ENCODE results near the gene KLHL22. TPM values are rescaled to one million over a fixed set of nuclear protein-coding genes. Genes with fewer than 3 reads are reported as not detected.

The KLHL22 gene
- total RNA-seq, 2 experiments from 2014 or later: 24.1 to 27.7 TPM

DNA sequence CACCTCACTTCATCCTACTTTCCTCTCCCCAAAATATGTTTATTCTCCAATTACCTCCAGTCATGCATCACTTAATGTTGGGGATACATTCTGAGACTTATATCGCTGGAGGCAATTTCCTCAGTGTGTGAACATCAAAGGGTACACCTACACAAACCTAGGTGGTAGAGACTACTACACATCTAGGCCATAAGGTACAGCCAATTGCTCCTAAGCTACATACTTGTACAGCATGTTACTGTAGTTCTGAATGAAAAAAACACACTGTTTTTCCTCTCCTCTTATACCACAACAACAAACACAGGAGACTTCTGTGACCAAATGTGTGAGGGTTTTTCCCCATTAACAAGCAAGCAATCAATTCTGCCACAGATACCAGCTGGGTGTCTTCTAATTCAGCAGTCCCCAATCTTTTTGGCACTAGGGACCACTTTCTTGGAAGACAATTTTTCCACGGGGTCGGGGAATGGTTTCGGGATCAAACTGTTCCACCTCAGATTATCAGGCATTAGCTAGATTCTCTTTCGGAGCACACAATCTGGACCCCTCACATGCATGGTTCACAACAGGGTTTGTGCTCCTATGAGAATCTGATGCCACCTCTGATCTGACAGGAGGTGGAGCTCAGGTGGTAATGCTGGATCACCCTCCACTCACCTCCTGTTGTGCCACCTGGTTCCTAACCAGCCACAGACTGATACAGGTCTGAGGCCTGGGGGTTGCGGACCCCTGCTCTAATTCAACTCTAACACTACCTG is 5.2 kb downstream of the KLHL22 start:
- DNase-seq (peak in 1 of 14 experiments; percentile 28), ATAC-seq (ENCODE audit: poor library complexity) (peak; percentile 57)
- no peaks in the 10 kb centered on the region for H3K9me3 ChIP-seq (ENCODE audit: control insufficient read depth in 1 of 2, insufficient read depth in 1 of 2, low read length in 2 of 2)
- H3K4me1 Mint-ChIP-seq (ENCODE audit: low read depth): peaks cover 74% of the 10 kb centered on the region
- peak overlapping the region; percentile 60 for H3K27ac Mint-ChIP-seq
- H3K27me3 ChIP-seq (ENCODE audit: control insufficient read depth in 1 of 2, insufficient read depth in 2 of 2, low read length in 2 of 2): no peaks in the 10 kb centered on the region
- peak overlapping the region; percentile 30 for H3K4me3 Mint-ChIP-seq
- no peak overlapping the region for H3K27ac ChIP-seq (ENCODE audit: low read depth in 1 of 2, low read length in 2 of 2)
- CTCF ChIA-PET: interaction anchor here (1.1 to 1.2 kb wide), 2 partner anchors 72 to 74 kb away, joined by 4 to 6 read pairs; no protein-coding TSS in a partner anchor
- H3K4me3 ChIP-seq (ENCODE audit: low read length): no peak overlapping the region
- no peaks in the 10 kb centered on the region for H3K9me3 Mint-ChIP-seq
- no peaks in the 10 kb centered on the region for H3K27me3 Mint-ChIP-seq
- H3K36me3 ChIP-seq (ENCODE audit: insufficient read depth, low read length): peaks cover 17% of the 10 kb centered on the region
- H3K4me1 ChIP-seq (ENCODE audit: insufficient read depth, low read length): peaks cover 62% of the 10 kb centered on the region
- intact Hi-C loops (cut with DNase I, micrococcal nuclease): no loop called here
- POLR2A ChIA-PET: interaction anchor here (0.8 to 3.1 kb wide), 3 partner anchors 26 to 28 kb away, joined by 3 to 15 read pairs (median 6); no protein-coding TSS in a partner anchor
- H3K36me3 Mint-ChIP-seq (ENCODE audit: low read depth): peaks cover 30% of the 10 kb centered on the region
- TF ChIP-seq, protein P1, sequence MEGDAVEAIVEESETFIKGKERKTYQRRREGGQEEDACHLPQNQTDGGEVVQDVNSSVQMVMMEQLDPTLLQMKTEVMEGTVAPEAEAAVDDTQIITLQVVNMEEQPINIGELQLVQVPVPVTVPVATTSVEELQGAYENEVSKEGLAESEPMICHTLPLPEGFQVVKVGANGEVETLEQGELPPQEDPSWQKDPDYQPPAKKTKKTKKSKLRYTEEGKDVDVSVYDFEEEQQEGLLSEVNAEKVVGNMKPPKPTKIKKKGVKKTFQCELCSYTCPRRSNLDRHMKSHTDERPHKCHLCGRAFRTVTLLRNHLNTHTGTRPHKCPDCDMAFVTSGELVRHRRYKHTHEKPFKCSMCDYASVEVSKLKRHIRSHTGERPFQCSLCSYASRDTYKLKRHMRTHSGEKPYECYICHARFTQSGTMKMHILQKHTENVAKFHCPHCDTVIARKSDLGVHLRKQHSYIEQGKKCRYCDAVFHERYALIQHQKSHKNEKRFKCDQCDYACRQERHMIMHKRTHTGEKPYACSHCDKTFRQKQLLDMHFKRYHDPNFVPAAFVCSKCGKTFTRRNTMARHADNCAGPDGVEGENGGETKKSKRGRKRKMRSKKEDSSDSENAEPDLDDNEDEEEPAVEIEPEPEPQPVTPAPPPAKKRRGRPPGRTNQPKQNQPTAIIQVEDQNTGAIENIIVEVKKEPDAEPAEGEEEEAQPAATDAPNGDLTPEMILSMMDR (IDR thresholded peaks at IDR 0.05): no peak

DNA sequence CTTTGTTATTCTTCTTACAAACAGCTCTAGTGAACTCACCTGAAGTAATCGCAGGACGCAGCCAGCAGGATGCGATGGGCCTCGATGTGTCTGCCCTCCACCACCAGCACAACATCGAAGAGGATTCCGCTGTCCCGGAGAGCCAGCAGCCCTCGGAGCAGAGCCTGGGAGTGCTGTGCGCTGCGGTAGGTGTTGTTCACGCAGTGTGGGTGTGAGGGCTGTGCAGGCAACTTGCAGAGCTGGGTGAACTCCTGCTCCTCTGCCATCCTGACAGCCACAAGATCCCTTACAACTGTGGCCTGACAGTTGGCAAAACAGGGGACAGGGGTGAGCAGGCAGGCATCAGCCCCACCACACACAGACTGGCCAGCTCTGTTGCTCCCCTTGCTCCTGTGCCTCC is 6.6 kb downstream of the KLHL22 start:
- ChIA-PET CTCF (no interaction called here), POLR2A (interaction anchor here (1.0 kb wide), 1 partner anchor 25 kb away, joined by 6 read pairs; no protein-coding TSS in a partner anchor)
- H3K27me3 ChIP-seq (ENCODE audit: control insufficient read depth in 1 of 2, insufficient read depth in 2 of 2, low read length in 2 of 2): no peaks in the 10 kb centered on the region
- Mint-ChIP-seq H3K36me3 (ENCODE audit: low read depth) (peaks cover 34% of the 10 kb centered on the region), H3K9me3 (no peaks in the 10 kb centered on the region), H3K27me3 (no peaks in the 10 kb centered on the region), H3K27ac (no peak overlapping the region), H3K4me3 (no peak overlapping the region), H3K4me1 (ENCODE audit: low read depth) (peaks cover 64% of the 10 kb centered on the region)
- H3K36me3 ChIP-seq (ENCODE audit: insufficient read depth, low read length): peaks cover 19% of the 10 kb centered on the region
- intact Hi-C loops (cut with DNase I, micrococcal nuclease): no loop called here
- DNase-seq (no peak), ATAC-seq (ENCODE audit: poor library complexity) (no peak)
- TF ChIP-seq, protein P1 (IDR thresholded peaks at IDR 0.05): no peak
- peaks cover 49% of the 10 kb centered on the region for H3K4me1 ChIP-seq (ENCODE audit: insufficient read depth, low read length)
- H3K9me3 ChIP-seq (ENCODE audit: control insufficient read depth in 1 of 2, insufficient read depth in 1 of 2, low read length in 2 of 2): no peaks in the 10 kb centered on the region
- no peak overlapping the region for H3K4me3 ChIP-seq (ENCODE audit: low read length)
- no peak overlapping the region for H3K27ac ChIP-seq (ENCODE audit: low read depth in 1 of 2, low read length in 2 of 2)

DNA sequence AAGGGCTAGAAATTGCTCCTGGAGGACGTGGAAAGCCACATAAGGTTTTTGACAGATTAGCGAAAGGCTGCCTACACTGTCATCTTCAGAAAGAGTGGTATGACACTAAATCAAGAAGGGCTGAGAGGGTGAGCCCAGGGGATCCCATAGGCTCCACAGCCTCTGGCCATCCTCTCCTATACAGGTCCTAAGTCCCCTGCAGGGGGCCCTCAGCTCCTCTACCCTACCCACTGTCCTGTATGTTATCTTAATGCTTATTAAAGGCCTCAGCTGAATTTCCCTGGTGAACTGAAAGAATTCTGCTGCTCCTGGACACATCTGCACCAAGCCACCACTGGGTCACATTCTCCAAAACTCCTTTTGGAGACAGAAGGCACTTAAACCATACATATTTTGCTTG is 7.9 kb downstream of the KLHL22 start:
- DNase-seq: no peak
- Histone ChIP-seq H3K4me3 (ENCODE audit: low read length) (no peak overlapping the region), H3K36me3 (ENCODE audit: insufficient read depth, low read length) (peaks cover 22% of the 10 kb centered on the region), H3K9me3 (ENCODE audit: control insufficient read depth in 1 of 2, insufficient read depth in 1 of 2, low read length in 2 of 2) (no peaks in the 10 kb centered on the region), H3K4me1 (ENCODE audit: insufficient read depth, low read length) (peaks cover 37% of the 10 kb centered on the region), H3K27me3 (ENCODE audit: control insufficient read depth in 1 of 2, insufficient read depth in 2 of 2, low read length in 2 of 2) (no peaks in the 10 kb centered on the region), H3K27ac (ENCODE audit: low read depth in 1 of 2, low read length in 2 of 2) (no peak overlapping the region)
- TF ChIP-seq, protein P1 (IDR thresholded peaks at IDR 0.05): no peak
- ChIA-PET POLR2A (interaction anchor here (0.6 kb wide), 1 partner anchor 112 kb away, joined by 3 read pairs; no protein-coding TSS in a partner anchor), CTCF (no interaction called here)
- no peaks in the 10 kb centered on the region for H3K27me3 Mint-ChIP-seq
- peaks cover 57% of the 10 kb centered on the region for H3K4me1 Mint-ChIP-seq (ENCODE audit: low read depth)
- ATAC-seq (ENCODE audit: poor library complexity): no peak
- H3K27ac Mint-ChIP-seq: no peak overlapping the region
- intact Hi-C loops (cut with DNase I, micrococcal nuclease): no loop called here
- no peak overlapping the region for H3K4me3 Mint-ChIP-seq
- H3K36me3 Mint-ChIP-seq (ENCODE audit: low read depth): peaks cover 45% of the 10 kb centered on the region
- H3K9me3 Mint-ChIP-seq: no peaks in the 10 kb centered on the region
